Sigmoid colon (tissue), 4 donors: Measurements from ENCODE around the gene DUOX2.

Experiments used
- EP300 ChIP-seq, 4 donors: sonication (generic); formaldehyde crosslinking; IDR thresholded peaks; one replicate each; pipeline ENCODE4 v1.6.1; 2017; ENCODE audit warnings: antibody characterized with exemption in 4 of 4
- POLR2A ChIP-seq, 2 donors: fragments of 450-650 bp; IDR thresholded peaks; one replicate each; pipeline ENCODE4 v1.6.1; 2016; ENCODE audit warnings: antibody characterized with exemption in 2 of 2, mild to moderate bottlenecking in 2 of 2, moderate library complexity in 2 of 2
- POLR2AphosphoS5 ChIP-seq, 4 donors: sonication (generic); formaldehyde crosslinking; IDR thresholded peaks; one replicate each; pipeline ENCODE4 v1.6.1; 2017; ENCODE audit warnings: antibody characterized with exemption in 4 of 4
- TF ChIP-seq, protein P1 (sequence below), 4 experiments: fragments of 450-650 bp in 3 of 4; fragments of 200-600 bp in 1 of 4; IDR thresholded peaks; one replicate each; pipeline ENCODE4 v1.5.1; 2016 to 2019; ENCODE audit warnings: antibody characterized with exemption in 4 of 4, mild to moderate bottlenecking in 3 of 4, moderate library complexity in 2 of 4

GRCh38 chr15:45134046-45134445 lies 20.1 kb upstream of the DUOX2 start:
- TF ChIP-seq, protein P1, sequence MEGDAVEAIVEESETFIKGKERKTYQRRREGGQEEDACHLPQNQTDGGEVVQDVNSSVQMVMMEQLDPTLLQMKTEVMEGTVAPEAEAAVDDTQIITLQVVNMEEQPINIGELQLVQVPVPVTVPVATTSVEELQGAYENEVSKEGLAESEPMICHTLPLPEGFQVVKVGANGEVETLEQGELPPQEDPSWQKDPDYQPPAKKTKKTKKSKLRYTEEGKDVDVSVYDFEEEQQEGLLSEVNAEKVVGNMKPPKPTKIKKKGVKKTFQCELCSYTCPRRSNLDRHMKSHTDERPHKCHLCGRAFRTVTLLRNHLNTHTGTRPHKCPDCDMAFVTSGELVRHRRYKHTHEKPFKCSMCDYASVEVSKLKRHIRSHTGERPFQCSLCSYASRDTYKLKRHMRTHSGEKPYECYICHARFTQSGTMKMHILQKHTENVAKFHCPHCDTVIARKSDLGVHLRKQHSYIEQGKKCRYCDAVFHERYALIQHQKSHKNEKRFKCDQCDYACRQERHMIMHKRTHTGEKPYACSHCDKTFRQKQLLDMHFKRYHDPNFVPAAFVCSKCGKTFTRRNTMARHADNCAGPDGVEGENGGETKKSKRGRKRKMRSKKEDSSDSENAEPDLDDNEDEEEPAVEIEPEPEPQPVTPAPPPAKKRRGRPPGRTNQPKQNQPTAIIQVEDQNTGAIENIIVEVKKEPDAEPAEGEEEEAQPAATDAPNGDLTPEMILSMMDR (IDR thresholded peaks at IDR 0.05) = no peak
- TF ChIP-seq EP300 (IDR thresholded peaks at IDR 0.05) = no peak
- TF ChIP-seq POLR2A (IDR thresholded peaks at IDR 0.05) = no peak
- TF ChIP-seq POLR2AphosphoS5 (IDR thresholded peaks at IDR 0.05) = no peak
